ENCODE results near the gene MOGAT1. TPM values are rescaled to one million over a fixed set of nuclear protein-coding genes. Genes with fewer than 3 reads are reported as not detected.

Gene MOGAT1
- total and polyA plus RNA-seq, 2 of the 8 experiments (the other 6 are each of a cell fraction or from before 2014, with no cell fraction given), result 0.11 to 0.67 TPM

DNA sequence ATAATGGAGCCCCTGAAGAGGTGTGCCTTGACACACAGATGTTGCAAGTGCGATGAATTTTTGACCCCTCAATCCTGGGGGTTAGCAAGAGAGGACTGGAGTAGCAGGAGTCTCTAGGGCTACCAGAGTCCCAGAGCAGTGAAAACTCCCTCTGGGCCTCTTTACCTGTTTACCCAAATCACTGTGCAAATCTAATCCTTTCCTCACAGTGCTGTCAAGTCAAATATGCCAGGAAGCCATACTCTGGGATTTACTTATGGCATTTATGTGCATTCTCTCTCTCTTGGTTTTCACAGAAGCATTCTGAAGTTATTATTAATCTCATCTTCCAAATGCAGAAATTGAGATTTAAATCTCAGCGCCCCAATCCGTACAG is 62.0 kb downstream of the MOGAT1 start (continued):
- TF ChIP-seq, protein P1, sequence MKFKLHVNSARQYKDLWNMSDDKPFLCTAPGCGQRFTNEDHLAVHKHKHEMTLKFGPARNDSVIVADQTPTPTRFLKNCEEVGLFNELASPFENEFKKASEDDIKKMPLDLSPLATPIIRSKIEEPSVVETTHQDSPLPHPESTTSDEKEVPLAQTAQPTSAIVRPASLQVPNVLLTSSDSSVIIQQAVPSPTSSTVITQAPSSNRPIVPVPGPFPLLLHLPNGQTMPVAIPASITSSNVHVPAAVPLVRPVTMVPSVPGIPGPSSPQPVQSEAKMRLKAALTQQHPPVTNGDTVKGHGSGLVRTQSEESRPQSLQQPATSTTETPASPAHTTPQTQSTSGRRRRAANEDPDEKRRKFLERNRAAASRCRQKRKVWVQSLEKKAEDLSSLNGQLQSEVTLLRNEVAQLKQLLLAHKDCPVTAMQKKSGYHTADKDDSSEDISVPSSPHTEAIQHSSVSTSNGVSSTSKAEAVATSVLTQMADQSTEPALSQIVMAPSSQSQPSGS (IDR thresholded peaks at IDR 0.05; ENCODE audit: low read length), result no peak
- TF ChIP-seq KDM1A (IDR thresholded peaks at IDR 0.05; ENCODE audit: borderline replicate concordance, low read length), result no peak
- no peak for TF ChIP-seq RFX5 (IDR thresholded peaks at IDR 0.05; ENCODE audit: borderline replicate concordance, low read depth, low read length)
